Activated naive CD4-positive, alpha-beta T cell treated with anti-CD3 and anti-CD28 coated beads, Interleukin-2, amount 50 U/mL, for 72 hours (primary cell): ENCODE results near the gene ST7. TPM values are rescaled to one million over a fixed set of nuclear protein-coding genes. Genes with fewer than 3 reads are reported as not detected.

ENCODE experiments used
- ATAC-seq, 2 donors: fragments of 150-1000 bp; cut with Tn5 transposase; 2 replicates each; pipeline ENCODE4 v1.10.0; 2021; ENCODE audit warnings: mild to moderate bottlenecking in 2 of 2, moderate library complexity in 2 of 2
- DNase-seq, 2 donors: peaks; one replicate each; pipeline ENCODE4 v3.0.0; 2021 to 2022; ENCODE audit warnings: low spot score in 2 of 2
- H3K27ac Mint-ChIP-seq, 2 donors: one replicate each; pipeline ENCODE4 v1.8.0; 2022; ENCODE audit warnings: mild to moderate bottlenecking in 2 of 2, mixed read lengths in 2 of 2
- H3K36me3 Mint-ChIP-seq, 2 donors: one replicate each; pipeline ENCODE4 v1.8.0; 2022; ENCODE audit warnings: mixed read lengths in 2 of 2
- H3K9me3 Mint-ChIP-seq, 2 donors: one replicate each; pipeline ENCODE4 v1.8.0; 2022; ENCODE audit warnings: mixed read lengths in 2 of 2
- total RNA-seq, 2 donors: library from RNA; stranded (reverse); gene quantifications; one replicate each; pipeline ENCODE4 v1.2.3, GENCODE V29; 2022

Gene ST7
- total RNA-seq, 2 donors from 2014 or later: 4.0 to 5.8 TPM

DNA sequence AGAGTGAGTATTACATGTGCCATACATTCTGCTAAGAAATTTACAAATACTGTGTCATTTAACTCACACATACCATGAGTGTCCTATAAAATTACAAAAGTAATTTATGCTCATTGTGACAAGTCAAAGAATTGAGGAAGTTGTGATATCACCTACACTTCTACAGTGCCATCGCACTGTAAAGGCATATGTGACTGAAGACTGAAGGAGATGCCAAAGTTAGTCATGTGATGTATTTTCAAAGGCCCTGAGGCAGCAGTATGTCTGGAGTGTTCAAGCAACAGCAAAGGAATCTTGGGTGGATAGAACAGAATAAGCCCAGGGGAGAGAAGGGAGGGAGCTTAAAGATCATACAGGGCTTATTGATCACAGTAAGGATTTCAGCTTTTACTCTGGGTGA, 192.8 kb downstream of the ST7 start:
- no peak for DNase-seq
- H3K36me3 Mint-ChIP-seq: no peaks in the 10 kb centered on the region
- no peak for ATAC-seq
- H3K9me3 Mint-ChIP-seq: no peaks in the 10 kb centered on the region
- H3K27ac Mint-ChIP-seq: no peak overlapping the region

GRCh38 chr7:117146511-117146910, 193.2 kb downstream of the ST7 start:
- no peak for DNase-seq
- no peak overlapping the region for H3K27ac Mint-ChIP-seq
- ATAC-seq: no peak
- no peaks in the 10 kb centered on the region for H3K36me3 Mint-ChIP-seq
- no peaks in the 10 kb centered on the region for H3K9me3 Mint-ChIP-seq

- no peak overlapping the region for H3K27ac Mint-ChIP-seq
- ATAC-seq: no peak
- no peaks in the 10 kb centered on the region for H3K36me3 Mint-ChIP-seq
Measured at GRCh38 chr7:117148971-117149370, 195.7 kb downstream of the ST7 start.

GRCh38 chr7:117149692-117150091, 196.4 kb downstream of the ST7 start:
- DNase-seq: no peak
- no peak for ATAC-seq

More at GRCh38 chr7:117148971-117149370, 195.7 kb downstream of the ST7 start:
- DNase-seq: no peak
- no peaks in the 10 kb centered on the region for H3K9me3 Mint-ChIP-seq

GRCh38 chr7:117152213-117153007, 199.1 kb downstream of the ST7 start:
- DNase-seq: no peak
- Mint-ChIP-seq H3K36me3 (no peaks in the 10 kb centered on the region), H3K9me3 (no peaks in the 10 kb centered on the region), H3K27ac (no peak overlapping the region)
- ATAC-seq: no peak

More at GRCh38 chr7:117149692-117150091, 196.4 kb downstream of the ST7 start:
- Mint-ChIP-seq H3K27ac (no peak overlapping the region), H3K9me3 (no peaks in the 10 kb centered on the region), H3K36me3 (no peaks in the 10 kb centered on the region)

DNA sequence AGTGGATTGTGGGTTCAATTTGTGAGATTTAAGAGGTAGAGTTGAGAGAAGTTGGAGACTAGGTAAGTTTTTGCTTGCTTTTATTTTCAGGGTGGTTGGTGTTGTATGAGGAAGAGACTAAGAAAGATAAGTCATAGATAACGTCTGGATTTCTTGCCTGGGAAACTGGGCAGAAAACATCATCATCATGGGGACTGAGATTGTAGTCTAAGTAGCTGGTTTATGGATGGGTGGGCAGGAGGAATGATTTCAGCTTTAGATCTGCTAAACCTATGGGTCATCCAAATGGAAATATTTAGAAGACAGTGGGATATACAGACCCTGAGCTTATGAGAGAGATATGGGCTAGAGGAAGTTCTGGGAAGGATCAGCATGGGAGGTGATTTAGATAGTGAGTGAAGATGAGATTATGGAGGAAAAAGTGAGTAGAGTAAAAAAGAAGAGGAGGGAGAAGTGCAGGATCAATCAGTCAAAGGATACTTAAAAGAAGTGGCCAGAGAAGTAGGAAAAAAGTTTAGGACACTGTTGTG, 199.8 kb downstream of the ST7 start:
- Mint-ChIP-seq H3K27ac (no peak overlapping the region), H3K9me3 (no peaks in the 10 kb centered on the region), H3K36me3 (no peaks in the 10 kb centered on the region)
- DNase-seq (no peak), ATAC-seq (no peak)

- DNase-seq (no peak), ATAC-seq (no peak)
- Mint-ChIP-seq H3K9me3 (no peaks in the 10 kb centered on the region), H3K27ac (no peak overlapping the region), H3K36me3 (no peaks in the 10 kb centered on the region)
Measured at GRCh38 chr7:117154721-117155120, 201.4 kb downstream of the ST7 start.

DNA sequence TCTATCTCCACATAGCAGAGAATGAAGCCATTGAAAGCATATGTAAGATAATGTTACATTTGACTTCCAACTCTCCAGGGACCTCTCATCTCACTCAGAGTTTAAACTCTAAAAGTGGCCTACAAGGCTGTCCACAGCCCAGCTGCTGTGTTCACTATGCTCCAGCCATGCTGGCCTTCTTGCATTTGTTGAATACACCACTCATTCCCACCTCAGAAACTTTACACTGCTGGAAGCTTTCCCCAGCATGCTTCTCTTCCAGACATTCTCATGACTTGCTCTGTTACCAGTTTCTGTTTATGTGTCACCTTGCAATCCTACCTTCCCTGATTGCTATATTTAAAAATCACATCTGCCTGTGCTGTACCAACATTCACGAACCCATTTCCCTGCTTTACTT, 202.4 kb downstream of the ST7 start:
- Mint-ChIP-seq H3K27ac (no peak overlapping the region), H3K36me3 (no peaks in the 10 kb centered on the region), H3K9me3 (no peaks in the 10 kb centered on the region)
- ATAC-seq (no peak), DNase-seq (no peak)

DNA sequence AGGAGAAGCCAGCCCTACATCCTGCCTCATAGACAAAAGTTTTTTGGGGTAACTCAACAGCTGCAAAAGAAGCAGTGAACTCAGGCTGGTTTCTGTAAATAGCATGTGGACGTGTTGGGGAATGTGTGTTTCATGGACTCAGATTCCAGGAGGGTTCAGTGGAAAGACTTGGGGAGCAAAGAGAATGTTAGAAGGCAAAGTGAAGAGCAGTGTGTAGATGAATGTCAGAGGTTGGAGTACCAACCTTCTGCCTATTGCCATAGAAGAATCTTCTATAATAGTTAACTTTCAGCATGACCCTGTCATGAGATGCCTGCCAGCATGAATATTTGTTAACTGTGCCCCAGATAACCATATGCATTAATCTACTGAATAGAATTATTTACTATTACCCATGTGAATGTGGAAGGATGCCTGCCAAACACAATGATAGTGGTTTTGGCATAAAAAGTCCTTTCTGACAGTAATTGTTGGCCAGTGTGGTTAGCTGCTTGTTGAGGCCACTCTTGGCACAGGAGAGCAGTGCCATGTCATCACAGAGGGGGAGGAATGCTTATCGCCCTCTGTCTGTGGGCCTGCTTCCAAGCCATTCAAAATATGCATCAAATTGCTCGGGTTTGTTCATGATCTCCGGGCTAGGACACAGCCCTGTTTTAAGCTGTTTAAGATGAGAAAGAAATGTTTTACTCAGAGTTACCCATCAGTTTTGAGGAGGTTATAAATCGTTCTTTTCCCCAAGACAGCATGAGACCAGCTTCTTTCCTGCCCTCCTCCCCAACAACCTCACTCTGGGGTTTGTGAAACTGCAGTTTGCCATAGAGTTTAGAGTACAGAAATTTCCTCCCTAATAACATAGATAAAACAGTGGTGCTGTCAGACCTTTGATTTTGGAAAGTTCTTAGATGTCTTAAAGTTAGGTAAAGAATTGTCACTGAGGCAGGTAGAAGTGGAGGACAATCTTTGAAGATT, 204.2 kb downstream of the ST7 start:
- ATAC-seq: no peak

GRCh38 chr7:117158941-117159697, 205.8 kb downstream of the ST7 start:
- Mint-ChIP-seq H3K36me3 (no peaks in the 10 kb centered on the region), H3K9me3 (no peaks in the 10 kb centered on the region), H3K27ac (no peak overlapping the region)
- DNase-seq (no peak), ATAC-seq (no peak)

More for the DNA sequence above, 204.2 kb downstream of the ST7 start:
- no peaks in the 10 kb centered on the region for H3K9me3 Mint-ChIP-seq
- no peaks in the 10 kb centered on the region for H3K36me3 Mint-ChIP-seq
- DNase-seq: no peak
- H3K27ac Mint-ChIP-seq: no peak overlapping the region

DNA sequence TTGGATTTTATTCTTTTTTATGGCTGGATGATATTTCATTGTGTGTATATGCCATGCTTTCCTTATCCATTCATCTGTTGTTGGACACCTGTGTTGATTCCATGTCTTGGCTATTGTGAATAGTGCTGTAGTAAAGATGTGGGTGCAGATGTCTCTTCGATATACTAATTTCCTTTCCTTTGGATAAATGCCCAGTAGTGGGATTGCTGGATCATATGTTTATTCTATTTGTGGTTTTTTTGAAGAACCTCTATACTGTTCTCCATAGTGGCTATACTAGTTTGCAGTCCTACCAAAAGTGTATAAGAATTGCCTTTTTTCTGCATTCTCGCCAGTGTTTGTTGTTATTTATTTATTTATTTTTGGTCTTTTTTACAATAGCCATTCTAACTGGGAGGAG, 209.8 kb downstream of the ST7 start:
- DNase-seq: no peak
- no peaks in the 10 kb centered on the region for H3K36me3 Mint-ChIP-seq
- H3K27ac Mint-ChIP-seq: no peak overlapping the region
- no peaks in the 10 kb centered on the region for H3K9me3 Mint-ChIP-seq
- ATAC-seq: no peak

DNA sequence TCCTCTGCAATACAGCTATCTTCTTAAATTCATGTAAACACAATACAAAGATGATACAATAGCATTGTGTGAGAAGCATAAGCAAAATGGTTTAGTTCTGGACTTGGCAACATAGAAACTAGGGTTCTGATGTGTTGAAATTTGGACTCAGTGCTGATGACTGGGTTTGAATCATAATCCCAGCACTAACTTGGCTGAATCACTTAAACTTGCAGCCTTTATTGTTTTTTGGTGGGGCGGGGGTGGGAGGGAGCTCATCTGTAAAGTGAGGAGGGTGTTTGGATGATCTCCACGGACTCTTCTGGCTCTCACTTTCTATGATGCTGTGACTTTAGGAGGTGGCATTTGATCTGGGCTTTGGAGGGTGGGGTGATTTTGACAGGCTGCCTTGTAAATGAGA, 211.3 kb downstream of the ST7 start:
- no peak overlapping the region for H3K27ac Mint-ChIP-seq
- ATAC-seq: no peak
- no peaks in the 10 kb centered on the region for H3K36me3 Mint-ChIP-seq
- H3K9me3 Mint-ChIP-seq: no peaks in the 10 kb centered on the region
- no peak for DNase-seq

DNA sequence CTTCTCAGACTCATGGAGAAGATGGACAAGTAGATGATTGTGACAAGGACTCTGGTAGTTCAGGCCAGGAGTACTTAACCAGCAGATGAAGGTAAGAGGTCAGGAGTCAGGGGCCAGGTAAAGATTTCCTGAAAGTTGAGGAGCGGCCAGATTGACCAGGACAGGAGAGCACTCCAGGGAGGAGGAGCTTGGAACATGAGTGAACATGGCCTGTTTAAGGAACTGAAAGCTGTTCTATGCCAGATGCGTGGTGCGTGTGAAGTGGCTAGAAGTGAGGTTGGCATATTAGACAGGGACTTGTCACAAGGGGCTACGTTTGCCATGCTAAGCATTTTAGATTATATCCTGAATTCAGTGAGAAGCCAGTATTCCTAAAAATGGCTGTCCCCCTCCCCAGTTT, 212.4 kb downstream of the ST7 start:
- DNase-seq (no peak), ATAC-seq (no peak)
- no peaks in the 10 kb centered on the region for H3K9me3 Mint-ChIP-seq
- no peak overlapping the region for H3K27ac Mint-ChIP-seq
- no peaks in the 10 kb centered on the region for H3K36me3 Mint-ChIP-seq

DNA sequence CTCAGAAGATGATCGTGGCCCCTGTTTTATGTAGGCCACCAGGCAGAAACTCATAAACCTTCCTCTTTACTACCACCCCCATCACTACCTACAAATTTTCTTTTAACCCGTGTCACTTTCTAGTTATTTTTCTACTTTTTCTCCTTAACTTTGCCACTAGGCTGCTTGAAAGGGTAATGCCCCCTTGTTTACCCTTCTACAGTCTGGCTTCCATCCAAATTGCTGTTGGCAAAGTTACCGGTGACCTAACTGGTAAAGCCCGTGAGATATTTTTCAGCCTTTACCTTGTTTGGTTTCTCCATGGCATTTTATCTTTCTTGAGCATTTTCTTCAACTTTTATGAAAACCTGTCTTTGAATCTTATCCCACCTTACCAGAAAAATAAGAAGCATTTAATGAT, 216.6 kb downstream of the ST7 start:
- Mint-ChIP-seq H3K36me3 (peaks cover 0 to 7% of the 10 kb centered on the region in 2 donors), H3K9me3 (no peaks in the 10 kb centered on the region)

GRCh38 chr7:117171106-117171505, 217.8 kb downstream of the ST7 start:
- Mint-ChIP-seq H3K27ac (no peak overlapping the region), H3K9me3 (no peaks in the 10 kb centered on the region), H3K36me3 (peaks cover 0 to 7% of the 10 kb centered on the region in 2 donors)
- DNase-seq: no peak
- no peak for ATAC-seq

More for the DNA sequence above, 216.6 kb downstream of the ST7 start:
- ATAC-seq (no peak), DNase-seq (no peak)
- H3K27ac Mint-ChIP-seq: no peak overlapping the region

DNA sequence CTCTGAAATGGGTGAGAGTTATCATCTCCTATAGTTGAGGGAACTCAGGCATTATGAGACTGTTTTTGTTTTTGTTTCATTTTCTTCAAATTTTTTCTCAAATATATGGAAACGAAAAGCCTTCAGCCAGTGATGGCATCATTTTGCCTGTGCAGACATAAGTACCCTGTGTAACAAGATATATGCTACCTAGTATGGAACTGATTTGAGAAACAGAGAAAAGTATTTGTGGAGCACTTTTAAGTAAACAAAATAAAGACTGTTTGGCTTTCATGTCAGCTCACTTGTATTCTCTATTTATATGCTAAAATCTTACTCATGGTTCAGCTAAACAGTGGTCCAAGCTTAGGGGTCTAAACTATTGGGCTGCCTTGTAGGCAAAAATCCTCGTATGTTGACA, 219.0 kb downstream of the ST7 start:
- Mint-ChIP-seq H3K27ac (no peak overlapping the region), H3K36me3 (peaks cover 0 to 7% of the 10 kb centered on the region in 2 donors), H3K9me3 (no peaks in the 10 kb centered on the region)
- DNase-seq (no peak), ATAC-seq (no peak)
